SK-N-MC (cell line): Measurements from ENCODE around the gene MAMDC4.

Source experiments
- EZH2 ChIP-seq: fragments of 200-600 bp; sonication (generic); IDR thresholded peaks from one replicate; pipeline ENCODE4 v1.6.1; 2017; ENCODE audit warnings: antibody characterized with exemption
- FOXP2 ChIP-seq: optimal IDR thresholded peaks from 2 replicates; pipeline ENCODE3; 2011; ENCODE audit warnings: mild to moderate bottlenecking, moderate library complexity; ENCODE audit not compliant: insufficient read depth; ENCODE audit errors: extremely low read length, control extremely low read depth
- POLR2AphosphoS5 ChIP-seq: IDR thresholded peaks from 2 replicates; pipeline ENCODE4 v1.6.1; 2012; ENCODE audit warnings: mild to moderate bottlenecking, low read depth, low read length, borderline replicate concordance

GRCh38 chr9:136849960-136850865 lies 1.9 kb upstream of the MAMDC4 start:
- TF ChIP-seq POLR2AphosphoS5 = no peak
- TF ChIP-seq EZH2 = no peak
- TF ChIP-seq FOXP2 = no peak
